ENCODE measurements around the gene STRADA. TPM values are rescaled to one million over a fixed set of nuclear protein-coding genes. Genes with fewer than 3 reads are reported as not detected.

The STRADA gene
- total RNA-seq, 4 donors from 2014 or later: 14.2 to 52.8 (median 40.4) TPM

DNA sequence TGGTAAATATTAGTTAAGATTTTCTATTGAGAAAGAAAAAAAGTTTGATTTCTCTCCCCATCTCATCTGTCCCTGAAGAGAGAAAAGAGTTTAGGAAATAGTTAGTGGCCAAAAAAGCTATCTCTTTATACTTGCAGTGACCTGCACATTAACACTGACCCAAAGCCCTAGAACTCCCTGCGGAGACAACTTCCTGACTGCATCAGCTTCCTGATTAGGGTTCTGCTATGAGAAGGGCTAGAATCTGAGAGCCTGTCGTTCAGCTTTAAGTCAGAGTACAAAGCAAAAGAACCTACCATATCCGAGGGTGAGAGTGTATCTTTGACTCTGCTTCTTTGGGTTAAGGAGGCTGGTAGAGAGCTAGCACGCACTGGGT, 66.4 kb downstream of the STRADA start:
- no peak for DNase-seq
- Histone ChIP-seq H3K9me3 (no peaks in the 10 kb centered on the region), H3K4me3 (peak overlapping the region in 1 of 4 donors; percentile 28), H3K36me3 (peaks cover 0 to 16% (median 0%) of the 10 kb centered on the region in 3 donors), H3K27me3 (no peaks in the 10 kb centered on the region), H3K4me1 (peaks cover 0 to 26% (median 2%) of the 10 kb centered on the region in 4 donors), H3K27ac (peak overlapping the region; percentile 56 to 76 (median 68))
- no peak for TF ChIP-seq CTCF (IDR thresholded peaks at IDR 0.05)
- no peak for TF ChIP-seq POLR2A (IDR thresholded peaks at IDR 0.05)

DNA sequence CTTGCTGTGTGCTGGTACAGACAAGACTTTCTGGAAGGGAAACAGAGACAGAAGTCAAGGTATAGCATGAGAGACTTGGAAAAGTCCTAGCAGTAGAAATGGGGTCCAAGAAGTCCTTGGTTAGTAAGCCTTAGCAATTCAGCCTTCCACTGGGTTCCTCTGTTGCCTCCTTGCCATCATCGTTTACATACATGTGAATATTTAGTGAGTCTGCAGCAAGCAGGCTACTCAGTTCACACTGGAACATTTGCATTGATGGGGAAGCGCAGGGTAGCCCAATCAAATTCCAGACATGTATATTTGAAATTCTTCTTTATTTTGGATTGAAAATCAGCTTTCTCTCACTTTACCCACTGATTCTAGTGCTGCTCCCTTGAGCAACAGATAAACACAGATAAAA, 68.7 kb downstream of the STRADA start:
- DNase-seq: no peak
- H3K27ac ChIP-seq: no peak overlapping the region
- H3K27me3 ChIP-seq: no peaks in the 10 kb centered on the region
- peaks cover 0 to 25% (median 0%) of the 10 kb centered on the region in 3 donors for H3K36me3 ChIP-seq
- no peak overlapping the region for H3K4me3 ChIP-seq
- peaks cover 0 to 26% (median 2%) of the 10 kb centered on the region in 4 donors for H3K4me1 ChIP-seq
- no peaks in the 10 kb centered on the region for H3K9me3 ChIP-seq
- TF ChIP-seq POLR2A (IDR thresholded peaks at IDR 0.05): no peak
- TF ChIP-seq CTCF (IDR thresholded peaks at IDR 0.05): no peak

- no peaks in the 10 kb centered on the region for H3K9me3 ChIP-seq
- no peak overlapping the region for H3K4me3 ChIP-seq
- peaks cover 0 to 3% (median 0%) of the 10 kb centered on the region in 4 donors for H3K4me1 ChIP-seq
- DNase-seq: peak in 1 of 3 donors; percentile 26
- peaks cover 0 to 54% (median 3%) of the 10 kb centered on the region in 3 donors for H3K36me3 ChIP-seq
- H3K27ac ChIP-seq: peak overlapping the region in 3 of 4 donors; percentile 7 to 31 (median 13)
- H3K27me3 ChIP-seq: no peaks in the 10 kb centered on the region
- TF ChIP-seq POLR2A (IDR thresholded peaks at IDR 0.05) (no peak), CTCF (IDR thresholded peaks at IDR 0.05) (no peak)
Measured at GRCh38 chr17:63665527-63666214, 75.9 kb downstream of the STRADA start.

DNA sequence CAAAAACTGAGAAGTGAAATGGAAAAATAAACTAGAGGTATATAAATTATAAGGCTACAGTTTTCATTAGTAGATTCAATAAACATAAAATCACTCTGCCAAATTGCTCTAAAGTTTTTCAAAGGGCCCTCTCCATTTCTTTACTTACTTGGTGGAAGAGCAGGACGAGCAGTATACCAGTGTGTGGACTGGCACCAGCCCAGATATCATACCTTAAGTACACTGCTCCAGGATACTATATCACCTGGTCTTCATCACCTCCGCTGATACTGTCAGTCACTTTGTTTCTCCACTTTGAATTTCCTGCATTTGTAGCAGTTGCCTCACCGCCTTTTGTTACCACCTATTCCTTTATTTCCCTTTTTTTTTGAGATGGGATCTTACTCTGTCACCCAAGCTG, 81.7 kb downstream of the STRADA start:
- Histone ChIP-seq H3K9me3 (no peaks in the 10 kb centered on the region), H3K4me1 (no peaks in the 10 kb centered on the region), H3K27me3 (no peaks in the 10 kb centered on the region), H3K36me3 (peaks cover 0 to 60% (median 0%) of the 10 kb centered on the region in 3 donors), H3K4me3 (no peak overlapping the region), H3K27ac (no peak overlapping the region)
- TF ChIP-seq POLR2A (IDR thresholded peaks at IDR 0.05) (no peak), CTCF (IDR thresholded peaks at IDR 0.05) (no peak)
- DNase-seq: no peak

DNA sequence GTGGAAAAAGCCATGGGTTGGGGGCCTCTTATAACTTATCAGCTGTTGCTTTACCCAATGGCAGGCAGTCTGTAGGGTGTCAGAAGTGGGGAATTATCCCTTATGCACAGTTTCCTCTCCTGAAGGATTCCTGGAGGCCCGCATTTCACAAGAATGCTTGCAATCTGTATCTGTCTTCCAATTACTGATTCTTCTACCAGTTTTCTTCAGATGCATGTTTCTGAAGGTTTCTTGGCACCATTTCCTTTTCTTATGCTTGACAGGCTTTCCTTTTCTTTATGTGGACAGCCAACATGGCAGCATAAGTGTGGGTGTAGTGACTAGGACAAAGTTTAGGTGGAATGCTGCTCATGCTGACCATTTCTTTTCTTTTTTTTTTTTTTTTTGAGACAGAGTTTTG, 83.2 kb downstream of the STRADA start:
- peaks cover 0 to 60% (median 0%) of the 10 kb centered on the region in 3 donors for H3K36me3 ChIP-seq
- TF ChIP-seq POLR2A (IDR thresholded peaks at IDR 0.05) (no peak), CTCF (IDR thresholded peaks at IDR 0.05) (no peak)

More for the DNA sequence above, 83.2 kb downstream of the STRADA start:
- Histone ChIP-seq H3K9me3 (no peaks in the 10 kb centered on the region), H3K27me3 (no peaks in the 10 kb centered on the region), H3K4me1 (no peaks in the 10 kb centered on the region), H3K4me3 (no peak overlapping the region), H3K27ac (no peak overlapping the region)
- no peak for DNase-seq

Measured in Peyer's patch (tissue), 4 donors.